CD14-positive monocyte (primary cell): ENCODE data around the gene TBC1D16. TPM values are rescaled to one million over a fixed set of nuclear protein-coding genes. Genes with fewer than 3 reads are reported as not detected.
A peak's percentile ranks its signal among the peaks of the same experiment; 100 is the strongest.

Experiments used
- DNase-seq, 3 donors: peaks; one replicate each; pipeline ENCODE4 v3.0.0-alpha.2; 2011 to 2022
- H2AFZ ChIP-seq: 2 replicates; pipeline ENCODE4 v1.6.0; 2012; ENCODE audit warnings: mild to moderate bottlenecking, low read depth, low read length, inconsistent platforms; ENCODE audit not compliant: insufficient read depth, poor library complexity, severe bottlenecking
- H3K27ac ChIP-seq, 2 donors: 1 replicate in 1 of 2; 2 replicates in 1 of 2; pipeline ENCODE4 v1.5.1; 2012 to 2013; ENCODE audit warnings: low read length in 2 of 2, control low read depth in 1 of 2, inconsistent platforms in 1 of 2, low read depth in 1 of 2, mild to moderate bottlenecking in 1 of 2
- H3K27me3 ChIP-seq, 2 donors: one replicate each; pipeline versions ENCODE4 v1.6.0 to v1.6.1; 2011 to 2013; ENCODE audit warnings: low read length in 2 of 2; ENCODE audit not compliant: control insufficient read depth in 2 of 2, insufficient read depth in 2 of 2
- H3K36me3 ChIP-seq, 2 donors: replicated peaks in 1 of 2; 1 replicate in 1 of 2; 2 replicates in 1 of 2; pipeline versions ENCODE4 v1.5.1 to v1.6.1; 2012 to 2013; ENCODE audit warnings: low read length in 2 of 2, control low read depth in 1 of 2, inconsistent platforms in 1 of 2, mild to moderate bottlenecking in 1 of 2; ENCODE audit not compliant: insufficient read depth in 2 of 2, control insufficient read depth in 1 of 2
- H3K4me1 ChIP-seq, 2 donors: 1 replicate in 1 of 2; 2 replicates in 1 of 2; pipeline versions ENCODE4 v1.5.1 to v1.6.1; 2012 to 2013; ENCODE audit warnings: low read length in 2 of 2, control low read depth in 1 of 2, inconsistent platforms in 1 of 2, mild to moderate bottlenecking in 1 of 2, moderate library complexity in 1 of 2; ENCODE audit not compliant: insufficient read depth in 2 of 2, control insufficient read depth in 1 of 2
- H3K4me2 ChIP-seq: replicated peaks from 2 replicates; pipeline ENCODE3; 2012; ENCODE audit warnings: low read length, moderate library complexity, mild to moderate bottlenecking; ENCODE audit not compliant: poor library complexity, severe bottlenecking; ENCODE audit errors: extremely low read depth
- H3K4me3 ChIP-seq, 3 experiments: fragments of 200-600 bp in 1 of 3; sonication (generic) in 1 of 3; replicated peaks in 1 of 3; 1 replicate in 2 of 3; 2 replicates in 1 of 3; pipeline ENCODE4 v1.5.1; 2011 to 2013; ENCODE audit warnings: low read length in 3 of 3, mild to moderate bottlenecking in 3 of 3, control low read depth in 2 of 3, low read depth in 2 of 3, inconsistent platforms in 1 of 3, moderate library complexity in 1 of 3
- H3K79me2 ChIP-seq: 2 replicates; pipeline ENCODE4 v1.6.0; 2012; ENCODE audit warnings: mild to moderate bottlenecking, control low read depth, inconsistent platforms, low read length, moderate library complexity; ENCODE audit not compliant: insufficient read depth
- H3K9ac ChIP-seq: 2 replicates; pipeline ENCODE4 v1.6.0; 2017; ENCODE audit warnings: low read length, mild to moderate bottlenecking; ENCODE audit not compliant: insufficient read depth, poor library complexity, severe bottlenecking
- H3K9me3 ChIP-seq, 2 donors: replicated peaks in 1 of 2; 1 replicate in 1 of 2; 2 replicates in 1 of 2; pipeline versions ENCODE4 v1.5.1 to v1.6.1; 2012 to 2013; ENCODE audit warnings: low read length in 2 of 2, control low read depth in 1 of 2; ENCODE audit not compliant: control insufficient read depth in 1 of 2, insufficient read depth in 1 of 2
- H4K20me1 ChIP-seq: 2 replicates; pipeline ENCODE4 v1.6.0; 2012; ENCODE audit warnings: mild to moderate bottlenecking, low read length, control low read depth, moderate library complexity; ENCODE audit not compliant: insufficient read depth
- H3K27ac Mint-ChIP-seq, 7 donors: one replicate each; pipeline ENCODE4 v1.8.0; 2020; ENCODE audit warnings: mild to moderate bottlenecking in 7 of 7, mixed read lengths in 7 of 7, moderate library complexity in 6 of 7, inconsistent platforms in 2 of 7
- H3K27me3 Mint-ChIP-seq, 3 donors: one replicate each; pipeline ENCODE4 v1.8.0; 2021 to 2022; ENCODE audit warnings: low read depth in 3 of 3, mild to moderate bottlenecking in 3 of 3, mixed read lengths in 3 of 3, moderate library complexity in 3 of 3, inconsistent platforms in 1 of 3
- H3K36me3 Mint-ChIP-seq, 2 donors: one replicate each; pipeline ENCODE4 v1.8.0; 2020; ENCODE audit warnings: mixed read lengths in 2 of 2, inconsistent platforms in 1 of 2, mild to moderate bottlenecking in 1 of 2
- H3K4me1 Mint-ChIP-seq: one replicate; pipeline ENCODE4 v1.8.0; 2020; ENCODE audit warnings: mild to moderate bottlenecking, mixed read lengths
- H3K4me3 Mint-ChIP-seq, 2 donors: one replicate each; pipeline ENCODE4 v1.8.0; 2020; ENCODE audit warnings: mild to moderate bottlenecking in 2 of 2, mixed read lengths in 2 of 2, moderate library complexity in 1 of 2
- H3K9me3 Mint-ChIP-seq, 7 donors: one replicate each; pipeline ENCODE4 v1.8.0; 2020 to 2022; ENCODE audit warnings: mixed read lengths in 7 of 7, mild to moderate bottlenecking in 6 of 7, moderate library complexity in 6 of 7, inconsistent platforms in 2 of 7
- WGBS: methylation state at CpG from one replicate; pipeline ENCODE4 v1.1.5; 2013; ENCODE audit warnings: missing lambda C conversion rate; ENCODE audit not compliant: insufficient coverage; 5-methylcytosine and 5-hydroxymethylcytosine counted together
- intact Hi-C, 2 donors: fragments of 100-400 bp; cut with micrococcal nuclease; formaldehyde crosslinking; loops; one replicate each; pipeline versions ENCODE4 v1.15.0 to v1.15.1; 2023
- polyA plus RNA-seq, 3 donors: library from polyadenylated mRNA; depleted of rRNA in 1 of 3; unstranded in 2 of 3; stranded (reverse) in 1 of 3; fragments of 300-500 nt in 2 of 3; fragments of >200 nt in 1 of 3; fragmentation: Illumina TruSeq in 2 of 3; gene quantifications; 1 replicate in 2 of 3; 2 replicates in 1 of 3; pipeline ENCODE4 v1.2.3, GENCODE V29; 2012 to 2021
- TF ChIP-seq, protein P1 (sequence below): fragments of 200-600 bp; IDR thresholded peaks from one replicate; pipeline ENCODE4 v1.8.0; 2022; ENCODE audit warnings: antibody characterized with exemption, mild to moderate bottlenecking

The TBC1D16 gene
- polyA plus RNA-seq, 3 donors: 0.11 to 0.53 (median 0.27) TPM

DNA sequence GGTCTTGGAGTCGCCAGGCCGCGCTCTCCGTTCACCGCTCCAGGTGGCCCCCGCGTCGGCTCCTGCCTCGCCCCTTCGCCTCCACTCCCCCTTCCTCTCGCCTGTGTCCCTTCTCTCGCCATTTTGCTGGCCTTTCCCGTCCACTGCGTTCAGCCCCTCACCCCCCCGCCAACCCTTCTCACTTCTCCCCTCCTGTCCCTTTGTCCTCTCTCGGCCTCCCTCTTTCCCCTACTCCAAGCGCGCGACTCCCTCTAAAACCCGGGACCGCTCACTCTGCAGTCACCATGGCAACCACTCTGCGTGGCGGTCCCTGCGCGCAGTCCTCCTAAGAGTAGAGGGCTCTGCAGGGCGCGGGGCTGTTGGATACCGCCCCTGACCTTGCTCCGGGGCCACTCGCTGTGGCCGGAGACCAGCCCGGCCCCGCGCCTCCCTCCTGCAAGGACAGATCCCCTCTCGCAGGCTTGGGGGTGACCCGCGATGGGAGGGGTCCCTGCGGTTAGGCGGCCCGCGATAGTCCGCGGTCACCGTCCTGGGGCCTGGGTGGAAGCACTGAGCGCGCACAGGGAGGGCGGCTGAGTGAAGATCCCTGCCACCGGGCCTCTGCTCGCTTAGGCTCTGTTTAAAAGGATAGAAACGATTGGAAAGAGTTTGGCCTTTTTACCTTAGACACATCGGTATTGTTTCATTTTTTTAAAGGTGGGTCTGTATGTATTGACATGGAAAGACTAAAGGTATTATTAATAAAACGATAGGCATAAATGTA, 1.2 kb upstream of the TBC1D16 start:
- no peaks in the 10 kb centered on the region for H4K20me1 ChIP-seq
- H3K27me3 ChIP-seq: peaks cover 22 to 44% of the 10 kb centered on the region in 2 donors
- Mint-ChIP-seq H3K9me3 (peaks cover 0 to 9% (median 4%) of the 10 kb centered on the region in 7 donors), H3K27me3 (peaks cover 42 to 65% (median 49%) of the 10 kb centered on the region in 3 donors), H3K27ac (peak overlapping the region in 5 of 7 donors; percentile 83 to 92 (median 88)), H3K4me1 (peaks cover 21% of the 10 kb centered on the region), H3K4me3 (peak overlapping the region; percentile 82 to 90), H3K36me3 (peaks cover 5 to 14% of the 10 kb centered on the region in 2 donors)
- no peaks in the 10 kb centered on the region for H3K79me2 ChIP-seq
- H3K27ac ChIP-seq: no peak overlapping the region
- H2AFZ ChIP-seq: peak overlapping the region; percentile 91
- peak in 2 of 3 donors; percentile 6 to 17 for DNase-seq
- H3K9ac ChIP-seq: peak overlapping the region; percentile 70
- peak overlapping the region; percentile 85 for H3K4me2 ChIP-seq
- TF ChIP-seq, protein P1, sequence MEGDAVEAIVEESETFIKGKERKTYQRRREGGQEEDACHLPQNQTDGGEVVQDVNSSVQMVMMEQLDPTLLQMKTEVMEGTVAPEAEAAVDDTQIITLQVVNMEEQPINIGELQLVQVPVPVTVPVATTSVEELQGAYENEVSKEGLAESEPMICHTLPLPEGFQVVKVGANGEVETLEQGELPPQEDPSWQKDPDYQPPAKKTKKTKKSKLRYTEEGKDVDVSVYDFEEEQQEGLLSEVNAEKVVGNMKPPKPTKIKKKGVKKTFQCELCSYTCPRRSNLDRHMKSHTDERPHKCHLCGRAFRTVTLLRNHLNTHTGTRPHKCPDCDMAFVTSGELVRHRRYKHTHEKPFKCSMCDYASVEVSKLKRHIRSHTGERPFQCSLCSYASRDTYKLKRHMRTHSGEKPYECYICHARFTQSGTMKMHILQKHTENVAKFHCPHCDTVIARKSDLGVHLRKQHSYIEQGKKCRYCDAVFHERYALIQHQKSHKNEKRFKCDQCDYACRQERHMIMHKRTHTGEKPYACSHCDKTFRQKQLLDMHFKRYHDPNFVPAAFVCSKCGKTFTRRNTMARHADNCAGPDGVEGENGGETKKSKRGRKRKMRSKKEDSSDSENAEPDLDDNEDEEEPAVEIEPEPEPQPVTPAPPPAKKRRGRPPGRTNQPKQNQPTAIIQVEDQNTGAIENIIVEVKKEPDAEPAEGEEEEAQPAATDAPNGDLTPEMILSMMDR: no peak
- peak overlapping the region; percentile 44 to 75 (median 58) for H3K4me3 ChIP-seq
- H3K36me3 ChIP-seq: no peaks in the 10 kb centered on the region
- H3K9me3 ChIP-seq: no peaks in the 10 kb centered on the region
- WGBS: under 1% methylated on average over 49 of the region's 52 CpGs
- intact Hi-C loops: loop anchor here in 1 of 2 donors (10.0 kb wide), 1 partner anchor 108 kb away; the partner anchor contains the start of gene EIF4A3
- peaks cover 20 to 24% of the 10 kb centered on the region in 2 donors for H3K4me1 ChIP-seq

DNA sequence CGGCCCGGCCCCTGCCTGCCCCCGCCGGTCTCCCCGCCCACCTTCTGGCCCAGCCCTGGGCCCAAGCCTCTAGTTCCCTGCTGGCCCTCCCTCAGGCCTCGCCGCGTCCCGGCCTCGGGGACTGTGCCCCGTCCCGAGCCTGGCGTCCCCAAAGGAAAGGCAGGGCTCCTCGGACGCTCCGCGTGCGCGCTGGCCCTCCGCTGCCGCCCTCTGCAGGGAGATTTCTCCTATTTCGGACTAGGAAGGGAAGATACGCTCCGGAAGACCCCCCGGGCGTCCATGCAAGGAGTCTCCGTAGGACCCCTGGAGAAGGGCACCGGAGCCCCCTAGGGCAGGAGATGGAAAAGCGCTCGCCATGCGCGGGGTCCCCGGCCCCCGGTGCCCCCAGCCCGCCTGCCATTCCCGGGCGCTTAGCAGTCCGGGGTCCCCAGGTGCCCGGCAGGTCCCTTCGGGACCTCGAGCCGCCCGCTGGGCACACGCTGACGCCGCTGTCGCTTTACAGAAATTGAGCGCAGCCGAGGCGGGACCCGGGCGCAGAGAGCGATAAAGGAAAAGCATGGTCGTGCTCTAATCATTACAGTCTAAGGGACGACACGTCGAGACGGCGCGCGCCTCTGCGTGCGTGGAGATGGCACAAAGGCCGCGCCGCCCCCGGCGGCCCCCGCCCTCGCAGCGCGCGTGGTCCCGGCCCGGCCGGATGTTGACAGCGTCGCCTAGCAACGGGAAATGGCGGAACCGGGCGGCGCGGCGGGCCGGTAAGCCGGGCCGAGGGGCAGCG, 454 bp upstream of the TBC1D16 start, which contains the start of gene CCDC40:
TSS of gene CCDC40 (plus strand) at position 706 of the 778 bp plus-strand sequence. CDS start at position 727, 21 bp downstream.
- Mint-ChIP-seq H3K27me3 (peaks cover 42 to 64% (median 49%) of the 10 kb centered on the region in 3 donors), H3K4me1 (peaks cover 21% of the 10 kb centered on the region), H3K36me3 (peaks cover 5 to 14% of the 10 kb centered on the region in 2 donors), H3K27ac (peak within 1 kb of the TSS; percentile 32 to 94 (median 90)), H3K4me3 (peak within 1 kb of the TSS; percentile 82 to 94), H3K9me3 (peaks cover 0 to 9% (median 4%) of the 10 kb centered on the region in 7 donors)
- Histone ChIP-seq H3K4me3 (peak within 1 kb of the TSS; percentile 58 to 75 (median 62)), H3K9ac (peak within 1 kb of the TSS; percentile 70), H2AFZ (peak within 1 kb of the TSS; percentile 91), H3K4me1 (peaks cover 20 to 24% of the 10 kb centered on the region in 2 donors), H3K27ac (peak within 1 kb of the TSS; percentile 30 to 75), H3K36me3 (no peaks in the 10 kb centered on the region), H3K9me3 (no peaks in the 10 kb centered on the region), H3K79me2 (no peaks in the 10 kb centered on the region), H4K20me1 (no peaks in the 10 kb centered on the region), H3K27me3 (peaks cover 22 to 44% of the 10 kb centered on the region in 2 donors), H3K4me2 (peak within 1 kb of the TSS; percentile 85)
- TF ChIP-seq, protein P1: no peak
- peak; percentile 72 to 84 (median 77) for DNase-seq
- intact Hi-C loops: loop anchor here in 1 of 2 donors (10.0 kb wide), 1 partner anchor 109 kb away; the partner anchor contains the start of gene EIF4A3
- WGBS: under 1% methylated on average over 85 of the region's 89 CpGs
